GM23248 (cell line): ENCODE results near the gene PABPN1L. TPM values are rescaled to one million over a fixed set of nuclear protein-coding genes. Genes with fewer than 3 reads are reported as not detected.

ENCODE experiments used
- DNase-seq: peaks from one replicate; pipeline ENCODE4 v3.0.0-alpha.2; 2015
- H2AFZ ChIP-seq: fragments of 200-600 bp; sonication (generic); 2 replicates; pipeline ENCODE4 v1.6.1; 2016; ENCODE audit warnings: antibody characterized with exemption
- H3F3A ChIP-seq: fragments of 200-600 bp; sonication (generic); 2 replicates; pipeline ENCODE4 v1.6.1; 2016; ENCODE audit warnings: mild to moderate bottlenecking, antibody characterized with exemption, mixed run types; ENCODE audit not compliant: insufficient read depth
- H3K27ac ChIP-seq: fragments of 200-600 bp; sonication (generic); 2 replicates; pipeline ENCODE4 v1.5.1; 2016; ENCODE audit warnings: mild to moderate bottlenecking
- H3K27me3 ChIP-seq: fragments of 200-600 bp; sonication (generic); replicated peaks from 2 replicates; pipeline ENCODE4 v1.6.1; 2016; ENCODE audit warnings: mild to moderate bottlenecking; ENCODE audit not compliant: insufficient read depth
- H3K36me3 ChIP-seq: fragments of 200-600 bp; sonication (generic); 2 replicates; pipeline ENCODE4 v1.6.1; 2016; ENCODE audit warnings: low read depth, mild to moderate bottlenecking
- H3K4me1 ChIP-seq: fragments of 200-600 bp; sonication (generic); 2 replicates; pipeline ENCODE4 v1.6.1; 2016; ENCODE audit warnings: mild to moderate bottlenecking; ENCODE audit not compliant: insufficient read depth
- H3K4me2 ChIP-seq: fragments of 200-600 bp; sonication (generic); one replicate; pipeline ENCODE4 v1.6.1; 2016; ENCODE audit warnings: mild to moderate bottlenecking; ENCODE audit not compliant: unreplicated experiment
- H3K4me3 ChIP-seq: fragments of 200-600 bp; sonication (generic); 2 replicates; pipeline ENCODE4 v1.5.1; 2016; ENCODE audit warnings: mild to moderate bottlenecking
- H3K79me2 ChIP-seq: fragments of 200-600 bp; sonication (generic); 2 replicates; pipeline ENCODE4 v1.6.1; 2016; ENCODE audit warnings: mild to moderate bottlenecking; ENCODE audit not compliant: insufficient read depth
- H3K9ac ChIP-seq: fragments of 200-600 bp; sonication (generic); 2 replicates; pipeline ENCODE4 v1.6.1; 2016; ENCODE audit warnings: mild to moderate bottlenecking
- H3K9me2 ChIP-seq: fragments of 200-600 bp; sonication (generic); 2 replicates; pipeline ENCODE4 v1.6.1; 2016; ENCODE audit warnings: mixed run types, mild to moderate bottlenecking, moderate library complexity; ENCODE audit not compliant: insufficient read depth
- H3K9me3 ChIP-seq: fragments of 200-600 bp; sonication (generic); one replicate; pipeline ENCODE4 v1.6.1; 2017; ENCODE audit warnings: low read depth
- H4K20me1 ChIP-seq: fragments of 200-600 bp; sonication (generic); 2 replicates; pipeline ENCODE4 v1.6.0; 2016; ENCODE audit not compliant: insufficient read depth
- EZH2 ChIP-seq: fragments of 200-600 bp; sonication (generic); IDR thresholded peaks from 2 replicates; pipeline ENCODE4 v1.6.1; 2018; ENCODE audit warnings: antibody characterized with exemption, mild to moderate bottlenecking; ENCODE audit not compliant: insufficient read depth, poor library complexity, severe bottlenecking
- EZH2phosphoT487 ChIP-seq: fragments of 200-600 bp; sonication (generic); IDR thresholded peaks from 2 replicates; pipeline ENCODE4 v1.6.1; 2018; ENCODE audit warnings: antibody characterized with exemption, moderate library complexity, mild to moderate bottlenecking, low read depth; ENCODE audit not compliant: insufficient read depth
- WGBS, 2 experiments: methylation state at CpG; one replicate each; pipeline ENCODE4 v1.1.6; 2015 to 2017; ENCODE audit warnings: low lambda C conversion rate in 2 of 2, low coverage in 1 of 2; ENCODE audit errors: missing lambda C conversion rate in 2 of 2; 5-methylcytosine and 5-hydroxymethylcytosine counted together
- in situ Hi-C: fragments of 300-500 bp; cut with MboI; formaldehyde crosslinking; loops from 2 replicates; pipeline ENCODE4 v1.15.0; 2020
- polyA plus RNA-seq: library from polyadenylated mRNA; unstranded; fragments of >200 nt; fragmentation: Nextera tagmentation; extraction: Ambion mirVana; gene quantifications from 2 replicates; pipeline ENCODE4 v1.2.1, GENCODE V29; 2016
- total RNA-seq: library from RNA; depleted of rRNA; stranded (reverse); fragments of >200 nt; shearing (Covaris generic); gene quantifications from 2 replicates; pipeline ENCODE4 v1.2.3, GENCODE V29; 2014

Gene PABPN1L
- total and polyA plus RNA-seq, 2 experiments from 2014 or later: not detected

DNA sequence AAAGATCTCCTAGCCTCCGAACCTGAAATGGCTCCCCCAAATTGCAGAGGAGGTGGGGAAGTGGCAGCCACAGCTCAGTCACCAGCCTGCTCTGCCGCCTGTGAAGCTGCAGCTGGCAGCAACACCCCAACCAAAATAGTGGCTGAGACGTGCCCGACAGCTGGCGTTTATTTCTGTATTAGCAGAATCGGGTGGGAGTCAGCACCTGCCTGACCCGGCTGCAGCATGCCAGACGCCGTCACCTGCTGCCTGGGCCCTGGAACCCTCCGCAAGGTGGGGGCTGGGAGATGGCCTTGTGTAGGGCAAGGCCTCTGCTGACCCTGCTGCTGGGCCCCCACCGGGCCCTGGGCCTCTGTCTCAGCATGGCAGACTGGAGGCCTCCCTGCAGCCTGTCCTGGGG lies 17.5 kb upstream of the PABPN1L start:
- Histone ChIP-seq H3K36me3 (no peaks in the 10 kb centered on the region), H4K20me1 (no peaks in the 10 kb centered on the region), H3K4me1 (no peaks in the 10 kb centered on the region), H3K4me3 (no peak overlapping the region), H3K79me2 (no peaks in the 10 kb centered on the region), H3K4me2 (no peak overlapping the region), H3K27ac (no peak overlapping the region), H3K9me2 (no peaks in the 10 kb centered on the region), H3F3A (no peaks in the 10 kb centered on the region), H2AFZ (no peak overlapping the region), H3K27me3 (no peaks in the 10 kb centered on the region), H3K9me3 (no peaks in the 10 kb centered on the region), H3K9ac (no peak overlapping the region)
- 79 to 88% methylated on average over 10 to 11 of the region's 11 CpGs for WGBS, 2 experiments
- TF ChIP-seq EZH2phosphoT487: no peak
- TF ChIP-seq EZH2: no peak
- no peak for DNase-seq
- in situ Hi-C loops: no loop called here

DNA sequence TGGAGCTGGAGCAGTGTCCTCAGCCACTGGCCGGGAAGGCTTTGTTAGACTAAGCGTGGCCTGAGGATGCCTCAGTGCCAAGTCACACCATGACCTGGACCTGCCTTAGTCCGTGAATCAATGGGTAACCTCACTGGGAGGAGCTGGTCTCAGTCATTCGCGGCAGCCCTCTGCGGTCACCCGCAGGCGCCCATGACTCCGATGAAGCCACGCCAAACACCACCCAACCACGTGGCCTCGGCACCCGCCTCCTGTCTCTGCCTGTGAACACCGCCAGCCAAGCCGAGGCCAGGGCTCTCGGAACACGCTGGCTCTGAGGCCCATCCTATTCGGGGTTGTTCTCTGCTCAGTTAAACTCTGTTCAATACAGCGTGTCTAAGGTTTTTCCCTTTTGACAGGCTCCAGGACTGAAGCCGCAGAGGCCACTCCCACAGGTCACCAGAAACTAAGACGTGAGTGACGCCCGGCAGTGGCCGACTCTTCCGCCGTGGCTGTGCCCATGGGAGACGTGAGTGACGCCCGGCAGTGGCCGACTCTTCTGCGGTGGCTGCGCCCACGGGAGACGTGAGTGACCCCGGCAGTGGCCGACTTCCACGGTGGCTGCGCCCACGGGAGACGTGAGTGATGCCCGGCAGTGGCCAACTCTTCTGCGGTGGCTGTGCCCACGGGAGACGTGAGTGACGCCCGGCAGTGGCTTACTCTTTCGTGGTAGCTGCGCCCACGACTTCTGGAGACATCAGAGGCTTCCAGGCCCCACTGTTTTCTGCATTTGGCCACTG lies 16.8 kb upstream of the PABPN1L start:
- no peak for DNase-seq
- H3K27me3 ChIP-seq: no peaks in the 10 kb centered on the region
- no peak overlapping the region for H2AFZ ChIP-seq
- no peak overlapping the region for H3K4me3 ChIP-seq
- H3F3A ChIP-seq: no peaks in the 10 kb centered on the region
- in situ Hi-C loops: no loop called here
- H4K20me1 ChIP-seq: no peaks in the 10 kb centered on the region
- H3K27ac ChIP-seq: no peak overlapping the region
- H3K36me3 ChIP-seq: no peaks in the 10 kb centered on the region
- H3K9me2 ChIP-seq: no peaks in the 10 kb centered on the region
- TF ChIP-seq EZH2: no peak
- TF ChIP-seq EZH2phosphoT487: no peak
- H3K9ac ChIP-seq: no peak overlapping the region
- H3K79me2 ChIP-seq: no peaks in the 10 kb centered on the region
- no peak overlapping the region for H3K4me2 ChIP-seq
- 87 to 94% methylated on average over 35 to 49 of the region's 49 CpGs for WGBS, 2 experiments
- H3K4me1 ChIP-seq: no peaks in the 10 kb centered on the region
- H3K9me3 ChIP-seq: no peaks in the 10 kb centered on the region

DNA sequence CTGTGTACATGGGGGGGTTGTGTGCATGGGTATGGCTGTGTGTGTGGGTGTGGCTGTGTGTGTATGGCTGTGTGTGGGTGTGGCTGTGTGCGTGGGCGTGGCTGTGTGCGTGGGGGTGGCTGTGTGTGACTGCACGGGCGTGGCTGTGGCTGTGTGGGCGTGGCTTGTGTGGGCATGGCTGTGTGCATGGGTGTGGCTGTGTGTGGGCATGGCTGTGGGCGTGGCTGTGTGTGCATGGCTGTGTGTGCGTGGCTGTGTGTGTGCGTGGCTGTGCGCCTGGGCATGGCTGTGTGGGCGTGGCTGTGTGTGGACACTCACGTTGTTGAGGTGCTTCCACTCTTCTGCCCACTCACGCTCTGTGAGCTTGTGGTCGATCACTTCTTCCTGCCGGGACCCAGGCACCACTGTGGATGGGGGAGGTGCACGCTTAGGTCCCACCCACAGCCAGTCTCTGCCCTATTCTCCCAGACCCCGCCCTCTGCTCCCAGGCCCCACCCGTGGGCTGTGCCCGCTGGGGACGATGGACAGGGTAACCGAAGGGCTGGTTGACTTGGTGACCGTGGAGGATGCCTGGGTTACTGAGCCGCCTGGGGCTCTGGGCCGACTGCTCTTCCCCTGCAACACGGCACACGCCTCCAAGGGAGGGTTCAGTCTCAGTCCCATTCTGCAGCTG lies 16.0 kb upstream of the PABPN1L start:
- Histone ChIP-seq H3F3A (no peaks in the 10 kb centered on the region), H4K20me1 (no peaks in the 10 kb centered on the region), H3K79me2 (no peaks in the 10 kb centered on the region), H3K4me1 (no peaks in the 10 kb centered on the region), H3K27ac (no peak overlapping the region), H3K4me2 (no peak overlapping the region), H3K4me3 (no peak overlapping the region), H3K9me3 (no peaks in the 10 kb centered on the region), H3K27me3 (no peaks in the 10 kb centered on the region), H2AFZ (no peak overlapping the region), H3K9ac (no peak overlapping the region), H3K9me2 (no peaks in the 10 kb centered on the region), H3K36me3 (no peaks in the 10 kb centered on the region)
- in situ Hi-C loops: no loop called here
- no peak for DNase-seq
- WGBS, 2 experiments: 71 to 73% methylated on average over 24 to 26 of the region's 26 CpGs
- TF ChIP-seq EZH2 (no peak), EZH2phosphoT487 (no peak)

DNA sequence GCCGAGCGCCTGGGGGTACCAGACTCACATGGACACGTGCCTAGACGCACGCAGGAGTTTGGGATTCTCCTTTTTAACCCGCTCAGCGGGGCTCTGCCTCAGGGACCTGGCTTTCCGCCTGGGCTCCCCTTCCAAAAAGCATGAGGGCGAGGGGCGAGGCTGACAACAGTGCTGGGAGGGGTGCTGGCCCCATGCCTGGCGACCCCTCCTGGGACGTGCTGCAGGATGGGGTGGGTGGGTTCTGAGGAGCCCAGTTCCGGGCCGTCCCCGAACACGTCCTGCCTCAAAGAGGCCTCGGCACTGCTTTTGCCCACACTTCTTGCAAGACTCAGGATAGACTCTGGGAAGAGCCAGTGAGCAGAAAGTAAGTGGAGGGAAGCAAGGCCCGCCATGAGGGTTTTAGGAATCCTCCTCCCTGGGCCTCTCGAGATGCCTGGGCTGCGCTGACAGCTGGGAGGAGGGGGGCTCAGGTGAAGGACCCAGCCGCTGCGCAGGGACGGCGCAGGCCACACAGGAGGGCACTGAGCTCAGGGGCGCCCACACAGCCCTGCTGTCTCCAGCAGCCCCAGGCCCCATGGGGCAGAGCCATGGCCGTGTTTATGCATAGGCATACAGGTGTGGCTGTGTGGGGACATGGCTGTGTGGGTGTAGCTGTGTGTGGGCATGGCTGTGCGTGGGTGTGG lies 15.4 kb upstream of the PABPN1L start:
- Histone ChIP-seq H3F3A (no peaks in the 10 kb centered on the region), H3K79me2 (no peaks in the 10 kb centered on the region), H3K27ac (no peak overlapping the region), H3K9me3 (no peaks in the 10 kb centered on the region), H3K9ac (no peak overlapping the region), H3K4me2 (no peak overlapping the region), H2AFZ (no peak overlapping the region), H3K4me1 (no peaks in the 10 kb centered on the region), H3K27me3 (no peaks in the 10 kb centered on the region), H4K20me1 (no peaks in the 10 kb centered on the region), H3K9me2 (no peaks in the 10 kb centered on the region), H3K36me3 (no peaks in the 10 kb centered on the region), H3K4me3 (no peak overlapping the region)
- DNase-seq: no peak
- in situ Hi-C loops: no loop called here
- TF ChIP-seq EZH2 (no peak), EZH2phosphoT487 (no peak)
- 81% methylated on average over 24 to 27 of the region's 27 CpGs for WGBS, 2 experiments
